ENCODE data around the gene SLC4A3. TPM values are rescaled to one million over a fixed set of nuclear protein-coding genes. Genes with fewer than 3 reads are reported as not detected.
"Not testable (repeated sequence)": the region's sequence is repeated elsewhere in the genome, so short reads cannot be mapped to it uniquely, and the experiment has no call there.

The SLC4A3 gene
- total RNA-seq, 1 experiment from 2014 or later = 7.3 TPM

GRCh38 chr2:219650426-219651248 lies 23.2 kb downstream of the SLC4A3 start:
- Histone ChIP-seq H3K27ac (no peak overlapping the region), H3K79me2 (ENCODE audit: low read depth) (no peaks in the 10 kb centered on the region), H4K20me1 (ENCODE audit: insufficient read depth) (no peaks in the 10 kb centered on the region), H2AFZ (no peak overlapping the region), H3K9me2 (ENCODE audit: insufficient read depth) (no peaks in the 10 kb centered on the region), H3F3A (ENCODE audit: insufficient read depth, low read depth) (0 out of 2 replicates have a peak, but pooled peaks cover under 1% of the 10 kb centered on the region), H3K36me3 (ENCODE audit: low read depth) (no peaks in the 10 kb centered on the region), H3K4me2 (no peak overlapping the region), H3K9me3 (ENCODE audit: insufficient read depth, low read depth) (no peaks in the 10 kb centered on the region), H3K4me3 (no peak overlapping the region), H3K4me1 (replicated peaks; ENCODE audit: insufficient read depth) (peaks cover 4% of the 10 kb centered on the region), H3K27me3 (ENCODE audit: insufficient read depth, low read depth) (no peaks in the 10 kb centered on the region)
- no TSS peak for BruUV-seq (replicated peaks)
- intact Hi-C loops (cut with micrococcal nuclease; ENCODE audit: unreplicated experiment) = no loop called here
- POLR2A ChIA-PET (ENCODE audit: unreplicated experiment) = no interaction called here
- TF ChIP-seq EZH2 (IDR thresholded peaks at IDR 0.05; ENCODE audit: low read depth) = no peak
- no peak for TF ChIP-seq CTCF (conservative IDR thresholded peaks at IDR 0.05)
- DNase-seq = no peak
- CTCF ChIA-PET = interaction anchor here (0.6 kb wide), 1 partner anchor 12 kb away, joined by 3 read pairs; no protein-coding TSS in a partner anchor

GRCh38 chr2:219651656-219652055 lies 24.2 kb downstream of the SLC4A3 start:
- H3K4me2 ChIP-seq; H3K79me2 ChIP-seq (ENCODE audit: low read depth); H3F3A ChIP-seq (ENCODE audit: insufficient read depth, low read depth); H3K4me3 ChIP-seq; DNase-seq; intact Hi-C loops (cut with micrococcal nuclease; ENCODE audit: unreplicated experiment); H3K4me1 ChIP-seq (replicated peaks; ENCODE audit: insufficient read depth); CTCF ChIA-PET; H3K36me3 ChIP-seq (ENCODE audit: low read depth); H3K9me3 ChIP-seq (ENCODE audit: insufficient read depth, low read depth); H3K27ac ChIP-seq; POLR2A ChIA-PET (ENCODE audit: unreplicated experiment); H3K9me2 ChIP-seq (ENCODE audit: insufficient read depth); H4K20me1 ChIP-seq (ENCODE audit: insufficient read depth); H2AFZ ChIP-seq; BruUV-seq (replicated peaks); H3K27me3 ChIP-seq (ENCODE audit: insufficient read depth, low read depth): not testable (repeated sequence)

- Histone ChIP-seq H3K36me3 (ENCODE audit: low read depth) (no peaks in the 10 kb centered on the region), H4K20me1 (ENCODE audit: insufficient read depth) (no peaks in the 10 kb centered on the region), H3K9me2 (ENCODE audit: insufficient read depth) (no peaks in the 10 kb centered on the region), H3F3A (ENCODE audit: insufficient read depth, low read depth) (peaks cover 10% of the 10 kb centered on the region), H3K27me3 (ENCODE audit: insufficient read depth, low read depth) (no peaks in the 10 kb centered on the region), H2AFZ (no peak overlapping the region), H3K4me1 (replicated peaks; ENCODE audit: insufficient read depth) (peaks cover 9% of the 10 kb centered on the region), H3K27ac (peak overlapping the region; percentile 36; the same call in 1 of the 2 replicates), H3K4me2 (no peak overlapping the region), H3K79me2 (ENCODE audit: low read depth) (no peaks in the 10 kb centered on the region), H3K4me3 (no peak overlapping the region), H3K9me3 (ENCODE audit: insufficient read depth, low read depth) (peaks cover 24% of the 10 kb centered on the region; the same call in 1 of the 2 replicates)
- no peak for DNase-seq
- TF ChIP-seq EZH2 (IDR thresholded peaks at IDR 0.05; ENCODE audit: low read depth) (no peak), CTCF (conservative IDR thresholded peaks at IDR 0.05) (no peak)
- intact Hi-C loops (cut with micrococcal nuclease; ENCODE audit: unreplicated experiment) = no loop called here
- POLR2A ChIA-PET (ENCODE audit: unreplicated experiment) = interaction anchor here (0.6 kb wide), 1 partner anchor 57 kb away, joined by 17 read pairs; no protein-coding TSS in a partner anchor
- CTCF ChIA-PET = interaction anchor here (0.7 kb wide), 1 partner anchor 338 kb away, joined by 4 read pairs; no protein-coding TSS in a partner anchor
- no TSS peak for BruUV-seq (replicated peaks)
Observed at GRCh38 chr2:219656526-219656925, 29.1 kb downstream of the SLC4A3 start.
